Glomerular endothelial cell (primary cell): ENCODE data around the gene CEP44. TPM values are rescaled to one million over a fixed set of nuclear protein-coding genes. Genes with fewer than 3 reads are reported as not detected.
"Not testable (repeated sequence)": the region's sequence is repeated elsewhere in the genome, so short reads cannot be mapped to it uniquely, and the experiment has no call there.

Experiments used
- DNase-seq: peaks from one replicate; pipeline ENCODE4 v3.0.0-alpha.2; 2011; ENCODE audit warnings: low read depth, low spot score; ENCODE audit errors: extremely low read depth
- total RNA-seq: library from RNA; depleted of rRNA; stranded (reverse); fragments of >200 nt; gene quantifications from 2 replicates; pipeline ENCODE4 v1.2.3, GENCODE V29; 2015

CEP44 gene, protein sequence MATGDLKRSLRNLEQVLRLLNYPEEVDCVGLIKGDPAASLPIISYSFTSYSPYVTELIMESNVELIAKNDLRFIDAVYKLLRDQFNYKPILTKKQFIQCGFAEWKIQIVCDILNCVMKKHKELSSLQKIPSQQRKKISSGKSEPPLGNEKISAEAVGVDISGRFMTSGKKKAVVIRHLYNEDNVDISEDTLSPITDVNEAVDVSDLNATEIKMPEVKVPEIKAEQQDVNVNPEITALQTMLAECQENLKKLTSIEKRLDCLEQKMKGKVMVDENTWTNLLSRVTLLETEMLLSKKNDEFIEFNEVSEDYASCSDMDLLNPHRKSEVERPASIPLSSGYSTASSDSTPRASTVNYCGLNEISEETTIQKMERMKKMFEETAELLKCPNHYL
- 6.0 and 9.0 TPM in 2 replicates for total RNA-seq

GRCh38 chr4:174283507-174284471, at the start of gene CEP44, which contains the start of gene FBXO8:
Gene CEP44, plus strand, starts transcription at chr4:174283911. Its CDS starts 15,211 bp downstream, at chr4:174299122.
Gene FBXO8, minus strand, starts transcription at chr4:174283667. Its CDS starts 20,575 bp downstream, at chr4:174263092.
- peak; percentile 55 for DNase-seq

GRCh38 chr4:174236359-174236758, 47.4 kb upstream of the CEP44 start:
- no peak for DNase-seq

GRCh38 chr4:174241162-174241561, 42.5 kb upstream of the CEP44 start:
- no peak for DNase-seq

DNA sequence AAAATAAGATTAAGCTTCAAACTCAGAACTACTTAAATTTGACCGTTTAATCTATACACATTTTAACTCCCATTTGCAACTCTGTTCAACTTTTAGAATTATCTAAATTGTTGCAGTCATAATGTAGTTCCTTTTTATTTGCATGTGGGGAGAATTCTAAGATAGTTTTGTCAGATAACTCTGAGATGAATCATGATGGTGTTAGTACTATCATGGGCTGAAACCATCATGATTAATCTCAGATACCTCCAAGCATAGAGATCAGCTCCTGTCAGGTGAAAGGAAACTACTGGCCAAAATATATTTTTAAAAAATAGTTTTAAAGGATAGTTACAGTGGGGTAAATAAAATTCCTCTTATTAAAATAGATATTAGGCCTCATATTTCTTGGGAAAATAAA, 39.3 kb upstream of the CEP44 start:
- DNase-seq = no peak

GRCh38 chr4:174245714-174246113, 38.0 kb upstream of the CEP44 start:
- DNase-seq = no peak

DNA sequence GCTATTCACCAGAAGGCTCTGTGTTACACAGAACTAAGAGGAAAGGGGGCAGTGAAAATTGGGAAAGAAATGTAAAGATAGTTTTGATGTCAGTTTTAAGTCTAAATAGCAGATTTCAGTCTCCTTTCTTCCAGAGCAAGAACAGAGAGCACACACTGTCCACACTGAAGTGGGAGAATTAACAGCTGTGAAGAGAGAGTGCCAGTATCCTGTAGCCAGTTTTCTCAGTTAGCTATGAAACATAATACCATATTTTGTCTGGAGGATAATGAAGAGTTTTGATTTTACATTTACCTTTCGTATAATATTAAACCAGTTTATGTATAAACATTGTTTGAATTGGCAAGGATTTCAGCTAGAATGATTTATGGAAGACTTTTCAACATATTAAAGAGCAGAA, 35.3 kb upstream of the CEP44 start:
- DNase-seq = no peak

- no peak for DNase-seq
These were observed 31.3 kb upstream of the CEP44 start for GRCh38 chr4:174252412-174252811.

DNA sequence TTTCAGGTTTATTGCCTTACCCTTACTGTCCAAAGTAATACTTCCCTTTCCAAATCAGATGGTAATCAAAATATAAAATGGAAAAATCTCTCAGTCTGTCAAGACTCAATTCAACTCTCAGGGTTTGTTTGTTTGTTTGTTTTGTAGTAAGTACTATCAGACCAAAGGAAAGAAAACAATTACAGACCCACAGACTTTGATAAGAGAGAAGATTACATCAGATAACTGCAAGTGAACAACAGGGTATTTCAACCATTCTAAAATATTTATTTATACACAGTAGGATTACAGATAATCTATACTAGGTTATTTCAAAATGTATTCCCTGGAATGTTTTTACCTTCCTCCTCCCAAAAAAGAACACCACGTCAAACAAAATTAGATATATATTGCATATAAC, 29.1 kb upstream of the CEP44 start:
- DNase-seq = no peak

DNA sequence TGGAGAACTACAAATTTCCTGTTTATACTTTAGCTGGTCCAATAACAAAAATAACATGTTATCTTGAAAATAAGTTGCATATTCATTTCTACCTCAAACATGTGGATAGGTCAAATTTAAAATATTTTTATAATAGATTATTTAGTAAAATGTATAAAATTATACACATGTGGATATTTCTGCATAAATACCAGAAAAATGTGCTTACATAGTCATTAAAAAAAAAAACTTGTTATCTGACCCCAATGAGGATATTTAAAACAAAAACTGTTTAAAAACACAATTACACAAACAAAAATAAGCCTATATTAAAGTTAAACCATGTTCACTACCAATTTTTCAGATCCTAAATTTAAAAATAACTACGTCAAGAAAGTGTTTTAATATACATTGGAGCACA, 28.3 kb upstream of the CEP44 start:
- DNase-seq = no peak

GRCh38 chr4:174255786-174256185, 27.9 kb upstream of the CEP44 start:
- no peak for DNase-seq

- DNase-seq = no peak
These were observed 27.4 kb upstream of the CEP44 start for GRCh38 chr4:174256277-174256713.

GRCh38 chr4:174259580-174259979, 24.1 kb upstream of the CEP44 start:
- DNase-seq = no peak

DNA sequence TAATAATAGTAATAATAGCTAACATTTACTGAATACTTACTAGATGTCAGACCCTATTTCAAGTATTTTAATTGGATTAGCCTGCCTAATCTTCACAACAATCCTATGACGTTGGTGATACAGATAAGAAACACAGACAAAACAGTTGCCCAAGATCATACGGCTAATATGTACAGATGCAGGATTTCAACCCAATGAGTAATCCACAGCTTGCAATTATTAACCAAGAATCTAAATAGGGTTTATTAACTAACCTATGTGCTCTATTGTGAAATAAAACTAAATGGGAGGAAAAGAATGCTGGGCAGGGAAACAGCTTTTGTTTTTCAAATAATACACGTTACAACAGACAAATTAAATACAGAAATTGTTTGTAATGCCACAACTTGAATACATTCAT, 23.6 kb upstream of the CEP44 start:
- DNase-seq = no peak

GRCh38 chr4:174261432-174261831, 22.3 kb upstream of the CEP44 start:
- DNase-seq = not testable (repeated sequence)

GRCh38 chr4:174262624-174263444, 20.9 kb upstream of the CEP44 start:
- no peak for DNase-seq

GRCh38 chr4:174263445-174263736, 20.3 kb upstream of the CEP44 start:
- no peak for DNase-seq

GRCh38 chr4:174265916-174266315, 17.8 kb upstream of the CEP44 start:
- DNase-seq = no peak

GRCh38 chr4:174266416-174266815, 17.3 kb upstream of the CEP44 start:
- DNase-seq = no peak

- no peak for DNase-seq
These were observed 9.8 kb upstream of the CEP44 start for GRCh38 chr4:174273930-174274329.

GRCh38 chr4:174274436-174274835, 9.3 kb upstream of the CEP44 start:
- DNase-seq = no peak

DNA sequence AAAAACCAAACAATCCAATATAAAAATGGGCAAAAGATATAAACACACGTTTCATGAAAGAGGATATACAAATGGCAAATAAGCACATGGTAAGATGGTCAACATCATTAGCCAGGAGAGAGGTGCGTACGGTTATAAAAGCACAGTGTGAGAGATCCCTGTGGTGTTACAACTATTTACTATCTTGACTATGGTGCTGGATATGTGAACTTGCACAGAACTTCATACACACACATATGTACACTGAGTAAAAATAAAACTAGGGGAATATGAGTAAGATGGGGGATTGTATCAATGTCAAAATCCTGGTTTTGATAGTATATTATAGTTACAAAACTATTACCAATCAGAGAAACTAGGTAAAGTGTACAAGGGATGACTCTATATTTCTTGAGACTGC, 8.6 kb upstream of the CEP44 start:
- no peak for DNase-seq
